GM23338 (cell line): ENCODE results near the gene FLYWCH1. TPM values are rescaled to one million over a fixed set of nuclear protein-coding genes. Genes with fewer than 3 reads are reported as not detected.
"Not testable (repeated sequence)": the region's sequence is repeated elsewhere in the genome, so short reads cannot be mapped to it uniquely, and the experiment has no call there.

Experiments
- ATAC-seq: fragments of 200-7000 bp; cut with Tn5 transposase; 3 replicates; pipeline ENCODE4 v1.9.1; 2020
- DNase-seq: peaks from one replicate; pipeline ENCODE4 v3.0.0-alpha.2; 2015; ENCODE audit warnings: low spot score
- H2AFZ ChIP-seq: fragments of 200-600 bp; sonication (generic); 2 replicates; pipeline ENCODE4 v1.8.0; 2016; ENCODE audit warnings: antibody characterized with exemption, mild to moderate bottlenecking, moderate library complexity
- H3F3A ChIP-seq: fragments of 200-600 bp; sonication (generic); replicated peaks from 2 replicates; pipeline ENCODE4 v1.8.0; 2017; ENCODE audit warnings: antibody characterized with exemption, mixed run types, low read depth
- H3K27ac ChIP-seq: fragments of 200-600 bp; sonication (generic); 2 replicates; pipeline ENCODE4 v1.6.1; 2016; ENCODE audit warnings: low read depth
- H3K27me3 ChIP-seq: fragments of 200-600 bp; sonication (generic); 2 replicates; pipeline ENCODE4 v1.8.0; 2016; ENCODE audit warnings: mild to moderate bottlenecking, mixed run types, moderate library complexity; ENCODE audit not compliant: insufficient read depth
- H3K36me3 ChIP-seq: fragments of 200-600 bp; sonication (generic); 2 replicates; pipeline ENCODE4 v1.8.0; 2016; ENCODE audit warnings: mild to moderate bottlenecking; ENCODE audit not compliant: insufficient read depth
- H3K4me1 ChIP-seq: fragments of 200-600 bp; sonication (generic); 2 replicates; pipeline ENCODE4 v1.8.0; 2016; ENCODE audit warnings: mild to moderate bottlenecking, moderate library complexity; ENCODE audit not compliant: insufficient read depth
- H3K4me2 ChIP-seq: fragments of 200-600 bp; sonication (generic); 2 replicates; pipeline ENCODE4 v1.7.1; 2017; ENCODE audit warnings: mixed run types
- H3K4me3 ChIP-seq: fragments of 200-600 bp; sonication (generic); 2 replicates; pipeline ENCODE4 v1.6.1; 2016; ENCODE audit warnings: mixed run types
- H3K79me2 ChIP-seq: fragments of 200-600 bp; sonication (generic); replicated peaks from 2 replicates; pipeline ENCODE4 v1.8.0; 2017; ENCODE audit warnings: mild to moderate bottlenecking; ENCODE audit not compliant: insufficient read depth
- H3K9me2 ChIP-seq: fragments of 200-600 bp; sonication (generic); 2 replicates; pipeline ENCODE4 v1.8.0; 2017; ENCODE audit not compliant: insufficient read depth
- H4K20me1 ChIP-seq: fragments of 200-600 bp; sonication (generic); replicated peaks from 2 replicates; pipeline ENCODE4 v1.8.0; 2017; ENCODE audit warnings: mild to moderate bottlenecking; ENCODE audit not compliant: insufficient read depth
- H3K27ac Mint-ChIP-seq: 2 replicates; pipeline ENCODE4 v1.8.0; 2020; ENCODE audit warnings: inconsistent platforms, mild to moderate bottlenecking, moderate library complexity, mixed read lengths
- H3K27me3 Mint-ChIP-seq: 3 replicates; pipeline ENCODE4 v1.8.0; 2022; ENCODE audit warnings: low read depth, mild to moderate bottlenecking, moderate library complexity, mixed read lengths, inconsistent platforms; ENCODE audit not compliant: insufficient read depth, poor library complexity
- H3K36me3 Mint-ChIP-seq: 3 replicates; pipeline ENCODE4 v1.8.0; 2021; ENCODE audit warnings: low read depth, mild to moderate bottlenecking, inconsistent platforms, moderate library complexity, mixed read lengths
- H3K4me1 Mint-ChIP-seq: 3 replicates; pipeline ENCODE4 v1.8.0; 2020; ENCODE audit warnings: mild to moderate bottlenecking, inconsistent platforms, mixed read lengths
- H3K4me3 Mint-ChIP-seq: 3 replicates; pipeline ENCODE4 v1.8.0; 2021; ENCODE audit warnings: moderate library complexity, mild to moderate bottlenecking, inconsistent platforms, mixed read lengths
- H3K9me3 Mint-ChIP-seq: 3 replicates; pipeline ENCODE4 v1.8.0; 2020; ENCODE audit warnings: moderate library complexity, mild to moderate bottlenecking, inconsistent platforms, mixed read lengths
- CREB1 ChIP-seq: fragments of 250-450 bp; sonication (Bioruptor Pico); IDR thresholded peaks from 2 replicates; pipeline ENCODE4 v1.5.0; 2020; ENCODE audit warnings: low read depth, mild to moderate bottlenecking, moderate library complexity
- EZH2 ChIP-seq: fragments of 200-600 bp; sonication (generic); IDR thresholded peaks from one replicate; pipeline ENCODE4 v1.8.0; 2017; ENCODE audit warnings: antibody characterized with exemption, mild to moderate bottlenecking, low read depth; ENCODE audit not compliant: unreplicated experiment
- ZNF331 ChIP-seq: fragments of 250-450 bp; sonication (Bioruptor Pico); IDR thresholded peaks from 2 replicates; pipeline ENCODE4 v1.5.0; 2020; ENCODE audit warnings: low read depth, mild to moderate bottlenecking, moderate library complexity
- polyA plus RNA-seq: library from polyadenylated mRNA; unstranded; fragments of >200 nt; fragmentation: Nextera tagmentation; extraction: Ambion mirVana; gene quantifications from 2 replicates; pipeline ENCODE4 v1.2.1, GENCODE V29; 2016
- total RNA-seq: library from RNA; depleted of rRNA; stranded (reverse); fragments of >200 nt; shearing (Covaris generic); gene quantifications from 2 replicates; pipeline ENCODE4 v1.2.3, GENCODE V29; 2014
- TF ChIP-seq, protein P1 (sequence below), 2 experiments: fragments of 200-600 bp in 1 of 2; sonication (generic) in 1 of 2; conservative IDR thresholded peaks; 2 replicates each; pipeline versions ENCODE4 v1.5.1 to v1.6.1; 2016 to 2017; ENCODE audit warnings: antibody characterized with exemption in 2 of 2, low read depth in 2 of 2, mild to moderate bottlenecking in 2 of 2, moderate library complexity in 1 of 2
- TF ChIP-seq, protein P2 (sequence below): IDR thresholded peaks from one replicate; pipeline ENCODE4 v1.6.1; 2018; ENCODE audit warnings: antibody characterized with exemption; ENCODE audit not compliant: unreplicated experiment
- TF ChIP-seq, protein P3 (sequence below): IDR thresholded peaks from 2 replicates; pipeline ENCODE4 v1.6.1; 2016; ENCODE audit warnings: antibody characterized with exemption

Gene FLYWCH1
- total and polyA plus RNA-seq, 2 experiments from 2014 or later: 6.0 to 29.3 TPM

DNA sequence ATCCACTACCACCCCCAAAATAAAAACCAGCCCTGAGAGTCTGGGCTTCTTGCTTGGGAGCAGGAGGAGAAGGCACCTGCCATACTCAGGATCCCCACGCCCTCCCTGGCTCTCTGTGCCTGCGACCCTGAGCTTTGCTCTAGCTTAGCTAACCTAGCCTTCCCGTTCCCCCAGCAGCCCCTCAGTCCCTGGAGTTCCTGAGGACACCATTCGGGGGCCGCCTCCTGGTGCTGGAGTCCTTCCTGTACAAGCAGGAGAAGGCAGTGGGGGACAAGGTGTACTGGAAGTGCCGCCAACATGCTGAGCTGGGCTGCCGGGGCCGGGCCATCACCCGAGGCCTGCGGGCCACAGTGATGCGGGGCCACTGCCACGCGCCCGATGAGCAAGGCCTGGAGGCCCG is 18.5 kb downstream of the FLYWCH1 start (continued):
- TF ChIP-seq ZNF331 (CRISPR knock-in tag): no peak
- TF ChIP-seq CREB1 (CRISPR knock-in tag): no peak
- TF ChIP-seq, protein P1, sequence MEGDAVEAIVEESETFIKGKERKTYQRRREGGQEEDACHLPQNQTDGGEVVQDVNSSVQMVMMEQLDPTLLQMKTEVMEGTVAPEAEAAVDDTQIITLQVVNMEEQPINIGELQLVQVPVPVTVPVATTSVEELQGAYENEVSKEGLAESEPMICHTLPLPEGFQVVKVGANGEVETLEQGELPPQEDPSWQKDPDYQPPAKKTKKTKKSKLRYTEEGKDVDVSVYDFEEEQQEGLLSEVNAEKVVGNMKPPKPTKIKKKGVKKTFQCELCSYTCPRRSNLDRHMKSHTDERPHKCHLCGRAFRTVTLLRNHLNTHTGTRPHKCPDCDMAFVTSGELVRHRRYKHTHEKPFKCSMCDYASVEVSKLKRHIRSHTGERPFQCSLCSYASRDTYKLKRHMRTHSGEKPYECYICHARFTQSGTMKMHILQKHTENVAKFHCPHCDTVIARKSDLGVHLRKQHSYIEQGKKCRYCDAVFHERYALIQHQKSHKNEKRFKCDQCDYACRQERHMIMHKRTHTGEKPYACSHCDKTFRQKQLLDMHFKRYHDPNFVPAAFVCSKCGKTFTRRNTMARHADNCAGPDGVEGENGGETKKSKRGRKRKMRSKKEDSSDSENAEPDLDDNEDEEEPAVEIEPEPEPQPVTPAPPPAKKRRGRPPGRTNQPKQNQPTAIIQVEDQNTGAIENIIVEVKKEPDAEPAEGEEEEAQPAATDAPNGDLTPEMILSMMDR (conservative IDR thresholded peaks at IDR 0.05; ENCODE audit: low read depth in 2 of 2): no peak

DNA sequence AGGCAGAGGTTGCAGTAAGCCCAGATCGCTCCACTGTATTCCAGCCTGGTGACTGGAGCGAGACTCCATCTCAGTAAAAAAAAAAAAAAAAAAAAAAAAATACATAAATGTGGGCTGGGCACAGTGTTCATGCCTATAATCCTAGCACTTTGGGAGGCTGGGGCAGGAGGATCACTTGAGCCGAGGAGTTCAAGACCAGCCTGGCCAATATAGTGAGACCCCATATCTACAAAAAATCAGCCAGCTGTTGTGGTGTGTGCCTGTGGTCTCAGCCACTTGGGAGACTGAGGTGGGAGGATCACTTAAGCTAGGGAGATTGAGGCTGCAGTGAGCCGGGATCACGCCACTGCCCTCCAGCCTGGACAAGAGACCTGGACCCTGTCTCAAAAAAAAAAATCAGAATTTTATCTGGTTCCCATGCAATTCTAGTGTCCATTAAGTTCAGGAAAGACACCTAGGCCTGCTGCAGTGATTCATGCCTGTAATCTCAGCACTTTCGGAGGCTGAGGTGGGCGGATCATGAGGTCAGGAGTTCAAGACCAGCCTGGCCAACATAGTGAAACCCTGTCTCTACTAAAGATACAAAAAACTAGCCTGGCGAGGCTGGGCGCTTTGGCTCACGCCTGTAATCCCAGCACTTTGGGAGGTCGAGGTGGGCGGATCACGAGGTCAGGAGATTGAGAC is 19.6 kb downstream of the FLYWCH1 start:
- H4K20me1 ChIP-seq, H3K9me2 ChIP-seq, H3K4me3 ChIP-seq, H3K4me2 ChIP-seq, H2AFZ ChIP-seq, H3K79me2 ChIP-seq, H3K27me3 ChIP-seq, H3K27ac Mint-ChIP-seq, H3K4me1 ChIP-seq, DNase-seq, H3F3A ChIP-seq, H3K4me3 Mint-ChIP-seq, H3K36me3 ChIP-seq, H3K27ac ChIP-seq, H3K9me3 Mint-ChIP-seq, ATAC-seq: not testable (repeated sequence)
- peaks cover 23% of the 10 kb centered on the region for H3K36me3 Mint-ChIP-seq
- H3K4me1 Mint-ChIP-seq: peaks cover 30% of the 10 kb centered on the region
- H3K27me3 Mint-ChIP-seq: peaks cover 14% of the 10 kb centered on the region

DNA sequence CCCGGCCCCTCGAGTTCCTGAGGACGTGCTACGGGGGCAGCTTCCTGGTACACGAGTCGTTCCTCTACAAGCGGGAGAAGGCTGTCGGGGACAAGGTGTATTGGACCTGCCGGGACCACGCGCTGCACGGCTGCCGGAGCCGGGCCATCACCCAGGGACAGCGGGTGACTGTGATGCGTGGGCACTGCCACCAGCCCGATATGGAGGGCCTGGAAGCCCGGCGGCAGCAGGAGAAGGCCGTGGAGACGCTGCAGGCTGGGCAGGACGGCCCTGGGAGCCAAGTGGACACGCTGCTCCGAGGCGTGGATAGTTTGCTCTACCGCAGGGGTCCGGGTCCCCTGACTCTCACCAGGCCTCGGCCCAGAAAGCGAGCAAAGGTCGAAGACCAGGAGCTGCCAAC is 21.4 kb downstream of the FLYWCH1 start:
- Histone ChIP-seq H3K4me2 (no peak overlapping the region), H3K36me3 (no peaks in the 10 kb centered on the region), H4K20me1 (no peaks in the 10 kb centered on the region; the same call in 1 of the 2 replicates), H3K79me2 (no peaks in the 10 kb centered on the region), H3K27me3 (no peaks in the 10 kb centered on the region), H3K4me3 (no peak overlapping the region), H3F3A (no peaks in the 10 kb centered on the region), H3K9me2 (no peaks in the 10 kb centered on the region), H3K4me1 (no peaks in the 10 kb centered on the region), H3K27ac (no peak overlapping the region), H2AFZ (no peak overlapping the region)
- H3K4me1 Mint-ChIP-seq: peaks cover 13% of the 10 kb centered on the region
- peaks cover 6% of the 10 kb centered on the region for H3K27me3 Mint-ChIP-seq
- H3K27ac Mint-ChIP-seq: no peak overlapping the region
- no peaks in the 10 kb centered on the region for H3K9me3 Mint-ChIP-seq
- no peak for DNase-seq
- no peak for ATAC-seq
- no peak overlapping the region for H3K4me3 Mint-ChIP-seq
- peaks cover 13% of the 10 kb centered on the region; the same call in 2 of the 3 replicates for H3K36me3 Mint-ChIP-seq
- no peak for TF ChIP-seq EZH2
- TF ChIP-seq, protein P2, sequence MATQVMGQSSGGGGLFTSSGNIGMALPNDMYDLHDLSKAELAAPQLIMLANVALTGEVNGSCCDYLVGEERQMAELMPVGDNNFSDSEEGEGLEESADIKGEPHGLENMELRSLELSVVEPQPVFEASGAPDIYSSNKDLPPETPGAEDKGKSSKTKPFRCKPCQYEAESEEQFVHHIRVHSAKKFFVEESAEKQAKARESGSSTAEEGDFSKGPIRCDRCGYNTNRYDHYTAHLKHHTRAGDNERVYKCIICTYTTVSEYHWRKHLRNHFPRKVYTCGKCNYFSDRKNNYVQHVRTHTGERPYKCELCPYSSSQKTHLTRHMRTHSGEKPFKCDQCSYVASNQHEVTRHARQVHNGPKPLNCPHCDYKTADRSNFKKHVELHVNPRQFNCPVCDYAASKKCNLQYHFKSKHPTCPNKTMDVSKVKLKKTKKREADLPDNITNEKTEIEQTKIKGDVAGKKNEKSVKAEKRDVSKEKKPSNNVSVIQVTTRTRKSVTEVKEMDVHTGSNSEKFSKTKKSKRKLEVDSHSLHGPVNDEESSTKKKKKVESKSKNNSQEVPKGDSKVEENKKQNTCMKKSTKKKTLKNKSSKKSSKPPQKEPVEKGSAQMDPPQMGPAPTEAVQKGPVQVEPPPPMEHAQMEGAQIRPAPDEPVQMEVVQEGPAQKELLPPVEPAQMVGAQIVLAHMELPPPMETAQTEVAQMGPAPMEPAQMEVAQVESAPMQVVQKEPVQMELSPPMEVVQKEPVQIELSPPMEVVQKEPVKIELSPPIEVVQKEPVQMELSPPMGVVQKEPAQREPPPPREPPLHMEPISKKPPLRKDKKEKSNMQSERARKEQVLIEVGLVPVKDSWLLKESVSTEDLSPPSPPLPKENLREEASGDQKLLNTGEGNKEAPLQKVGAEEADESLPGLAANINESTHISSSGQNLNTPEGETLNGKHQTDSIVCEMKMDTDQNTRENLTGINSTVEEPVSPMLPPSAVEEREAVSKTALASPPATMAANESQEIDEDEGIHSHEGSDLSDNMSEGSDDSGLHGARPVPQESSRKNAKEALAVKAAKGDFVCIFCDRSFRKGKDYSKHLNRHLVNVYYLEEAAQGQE: no peak
- TF ChIP-seq, protein P3, sequence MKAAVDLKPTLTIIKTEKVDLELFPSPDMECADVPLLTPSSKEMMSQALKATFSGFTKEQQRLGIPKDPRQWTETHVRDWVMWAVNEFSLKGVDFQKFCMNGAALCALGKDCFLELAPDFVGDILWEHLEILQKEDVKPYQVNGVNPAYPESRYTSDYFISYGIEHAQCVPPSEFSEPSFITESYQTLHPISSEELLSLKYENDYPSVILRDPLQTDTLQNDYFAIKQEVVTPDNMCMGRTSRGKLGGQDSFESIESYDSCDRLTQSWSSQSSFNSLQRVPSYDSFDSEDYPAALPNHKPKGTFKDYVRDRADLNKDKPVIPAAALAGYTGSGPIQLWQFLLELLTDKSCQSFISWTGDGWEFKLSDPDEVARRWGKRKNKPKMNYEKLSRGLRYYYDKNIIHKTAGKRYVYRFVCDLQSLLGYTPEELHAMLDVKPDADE: no peak
